Stimulated activated CD8-positive, alpha-beta memory T cell treated with anti-CD3 and anti-CD28 coated beads, Interleukin-4, amount 100 ng/mL, for 24 hours (primary cell): ENCODE measurements around the gene SPTLC1.
"Not testable (repeated sequence)": the region's sequence is repeated elsewhere in the genome, so short reads cannot be mapped to it uniquely, and the experiment has no call there.

Source experiments
- DNase-seq: peaks from one replicate; pipeline ENCODE4 v3.0.0-alpha.2; 2020; ENCODE audit warnings: low read depth

Gene SPTLC1

DNA sequence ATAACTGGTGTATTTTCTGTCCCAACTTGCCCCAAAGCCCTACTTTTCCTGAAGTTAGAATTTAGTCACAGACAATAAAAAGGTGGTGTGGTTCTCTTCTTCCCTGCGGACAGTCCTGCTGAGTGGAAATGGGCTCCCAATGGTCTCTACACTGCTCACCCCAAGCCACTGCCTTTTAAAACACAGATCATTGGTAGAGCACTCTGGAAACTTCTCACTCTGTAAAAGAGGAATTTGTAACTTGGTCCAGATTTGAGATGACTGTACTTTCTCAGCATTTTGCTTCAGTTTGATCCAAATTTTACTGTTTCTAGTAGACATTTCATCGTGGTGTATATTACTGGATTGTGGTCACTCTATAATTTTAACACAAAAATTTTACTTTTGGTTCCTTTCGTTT lies 84.8 kb downstream of the SPTLC1 start:
- DNase-seq: no peak

DNA sequence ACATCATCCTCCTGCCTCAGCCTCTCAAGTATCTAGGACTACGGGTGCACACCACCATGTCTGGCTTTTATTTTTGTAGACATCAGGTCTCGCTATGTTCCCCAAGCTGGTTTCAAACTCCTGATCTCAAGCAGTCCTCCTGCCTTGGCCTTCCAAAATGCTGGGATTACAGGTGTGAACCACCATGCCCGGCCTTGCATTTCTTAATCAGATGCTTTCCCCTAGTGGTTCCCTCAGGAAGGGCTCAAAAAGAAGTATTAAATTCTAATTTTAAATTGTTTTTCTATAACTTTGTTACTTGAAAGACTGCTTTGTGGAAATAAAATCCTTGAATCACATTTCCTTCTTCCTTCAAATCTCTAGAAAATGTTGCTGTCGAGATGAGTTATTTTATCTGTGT lies 85.7 kb downstream of the SPTLC1 start:
- no peak for DNase-seq

- DNase-seq: no peak
Measured at GRCh38 chr9:92026206-92027002, 88.8 kb downstream of the SPTLC1 start.

- not testable (repeated sequence) for DNase-seq
Measured at GRCh38 chr9:92021785-92022541, 93.2 kb downstream of the SPTLC1 start.

DNA sequence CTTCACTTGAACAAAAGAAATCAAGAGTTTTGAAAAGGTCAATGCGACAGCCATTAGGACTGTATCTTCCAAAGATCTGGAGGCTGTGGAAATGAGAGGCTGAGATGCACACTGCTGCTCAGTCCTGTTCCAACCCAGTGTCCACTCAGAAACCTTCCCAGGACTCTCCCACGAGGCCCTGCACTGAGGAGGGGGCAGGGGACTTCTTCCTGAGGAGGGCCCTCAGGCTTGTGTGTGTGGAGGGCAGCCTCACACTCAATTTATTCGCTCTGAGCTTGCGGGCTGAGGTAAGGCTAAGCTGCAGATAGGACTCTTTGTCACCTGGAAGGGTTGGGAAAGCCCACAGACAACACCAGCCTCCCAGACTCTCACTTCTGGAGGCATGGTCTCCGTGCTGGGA lies 95.6 kb downstream of the SPTLC1 start:
- no peak for DNase-seq

DNA sequence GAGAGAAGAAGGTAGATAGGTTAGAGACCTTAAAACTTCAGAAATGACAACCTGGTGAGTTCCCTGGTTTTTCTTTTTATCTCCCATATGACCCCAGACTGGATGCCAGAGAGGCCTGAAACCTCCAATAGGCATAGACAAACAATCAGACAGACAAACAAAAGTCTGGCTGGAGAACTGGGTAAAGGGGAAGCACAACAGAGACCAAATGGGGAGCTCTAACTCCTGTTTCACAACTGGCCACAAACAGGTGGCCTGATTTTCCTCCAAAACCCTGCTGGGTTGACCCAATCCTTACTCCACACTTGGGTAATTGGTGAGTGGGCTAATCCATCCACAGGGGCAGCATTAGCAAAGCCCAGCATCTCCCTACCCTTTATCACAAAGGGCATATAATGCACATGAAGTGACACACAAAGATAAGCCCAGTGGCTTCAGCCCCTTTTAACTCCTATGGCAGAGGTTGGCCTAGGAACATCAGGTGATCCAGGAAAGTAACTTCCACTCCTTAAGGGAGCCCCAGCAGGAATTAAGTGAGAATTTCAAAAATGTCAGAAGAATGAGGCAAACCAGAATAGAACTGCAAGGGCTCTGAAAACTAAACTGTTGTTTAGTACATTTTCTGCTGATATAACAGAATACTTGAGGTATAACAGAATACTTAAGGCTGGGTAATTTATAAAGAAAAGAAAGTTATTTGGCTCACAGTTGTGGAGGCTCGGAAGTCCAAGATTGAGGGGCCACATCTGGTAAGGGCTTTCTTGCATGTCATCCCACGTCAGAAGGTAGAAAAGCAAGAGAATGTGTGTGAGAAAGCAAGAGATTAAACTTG lies 104.3 kb downstream of the SPTLC1 start:
- DNase-seq: no peak

DNA sequence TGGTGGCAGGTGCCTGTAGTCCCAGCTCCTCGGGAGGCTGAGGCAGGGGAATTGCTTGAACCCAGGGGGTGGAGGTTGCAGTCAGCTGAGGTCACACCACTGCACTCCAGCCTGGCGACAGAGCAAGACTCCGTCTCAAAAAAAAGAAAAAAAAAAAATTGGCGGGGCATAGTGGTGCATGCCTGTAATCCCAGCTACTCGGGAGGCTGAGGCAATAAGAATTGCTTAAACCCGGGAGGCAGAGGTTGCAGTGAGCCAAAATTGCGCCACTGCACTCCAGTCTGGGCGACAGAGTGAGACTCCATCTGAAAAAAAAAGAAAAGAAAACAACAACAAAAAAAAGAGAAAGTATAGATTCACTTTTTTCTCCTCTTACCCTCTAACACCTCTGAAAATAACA lies 105.0 kb downstream of the SPTLC1 start:
- DNase-seq: not testable (repeated sequence)

- no peak for DNase-seq
Measured at GRCh38 chr9:92008041-92008440, 107.2 kb downstream of the SPTLC1 start.

GRCh38 chr9:92004045-92004392 lies 111.2 kb downstream of the SPTLC1 start:
- DNase-seq: no peak

GRCh38 chr9:92003308-92004044 lies 111.7 kb downstream of the SPTLC1 start:
- no peak for DNase-seq

DNA sequence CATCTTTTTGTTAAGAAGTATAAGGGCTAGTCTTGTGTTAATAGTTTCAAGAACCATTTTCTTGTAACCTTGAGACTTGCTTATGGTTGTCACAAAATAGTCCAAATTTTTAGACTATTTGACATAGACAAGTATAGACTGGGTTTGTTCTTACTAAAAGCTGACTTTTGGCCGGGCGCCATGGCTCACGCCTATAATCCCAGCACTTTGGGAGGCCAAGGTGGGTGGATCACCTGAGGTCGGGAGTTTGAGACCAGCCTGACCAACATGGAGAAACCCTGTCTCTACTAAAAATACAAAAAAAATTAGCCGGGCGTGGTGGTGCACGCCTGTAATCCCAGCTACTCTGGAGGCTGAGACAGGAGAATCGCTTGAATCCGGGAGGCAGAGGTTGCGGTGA lies 113.3 kb downstream of the SPTLC1 start:
- not testable (repeated sequence) for DNase-seq

DNA sequence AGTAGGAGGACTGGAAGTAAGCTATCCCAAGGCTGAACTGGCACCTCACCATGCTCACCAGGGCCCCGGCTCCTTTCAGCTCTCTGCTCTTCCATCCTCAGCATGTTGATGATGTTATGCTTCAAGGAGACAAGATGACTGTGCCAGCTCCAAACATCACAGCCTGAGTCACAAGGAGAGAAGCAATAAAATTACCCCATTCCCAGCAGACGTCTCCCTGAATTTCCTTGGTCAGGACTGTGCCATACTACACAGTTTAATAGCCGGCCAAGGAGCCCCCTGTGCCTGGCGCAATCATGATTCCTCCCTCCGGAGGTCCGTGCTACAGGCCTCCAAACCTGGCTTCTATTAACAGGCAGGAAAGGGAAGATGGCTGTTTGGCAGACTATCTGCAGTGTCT lies 114.0 kb downstream of the SPTLC1 start:
- no peak for DNase-seq

- DNase-seq: no peak
Measured at GRCh38 chr9:91995000-91995655, 120.1 kb downstream of the SPTLC1 start.

DNA sequence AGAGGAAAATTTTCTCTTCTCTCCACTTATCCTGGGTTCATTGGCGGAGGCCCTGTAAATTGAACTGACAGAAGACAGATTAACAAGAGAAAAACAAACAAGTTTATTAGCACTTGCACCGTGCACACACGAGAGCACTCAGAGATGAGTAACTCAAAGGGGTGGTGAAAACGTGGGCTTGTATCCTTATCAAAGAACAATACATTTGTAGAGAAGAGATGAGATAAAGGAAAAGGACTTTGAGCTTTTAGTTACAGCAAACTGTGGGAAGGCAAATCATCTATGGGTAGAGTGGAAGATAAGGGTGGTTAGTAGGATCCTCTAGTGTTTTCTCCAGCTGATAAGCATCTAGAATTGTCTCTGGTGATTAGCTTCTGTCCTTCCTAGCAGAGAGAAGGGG lies 120.8 kb downstream of the SPTLC1 start:
- no peak for DNase-seq

DNA sequence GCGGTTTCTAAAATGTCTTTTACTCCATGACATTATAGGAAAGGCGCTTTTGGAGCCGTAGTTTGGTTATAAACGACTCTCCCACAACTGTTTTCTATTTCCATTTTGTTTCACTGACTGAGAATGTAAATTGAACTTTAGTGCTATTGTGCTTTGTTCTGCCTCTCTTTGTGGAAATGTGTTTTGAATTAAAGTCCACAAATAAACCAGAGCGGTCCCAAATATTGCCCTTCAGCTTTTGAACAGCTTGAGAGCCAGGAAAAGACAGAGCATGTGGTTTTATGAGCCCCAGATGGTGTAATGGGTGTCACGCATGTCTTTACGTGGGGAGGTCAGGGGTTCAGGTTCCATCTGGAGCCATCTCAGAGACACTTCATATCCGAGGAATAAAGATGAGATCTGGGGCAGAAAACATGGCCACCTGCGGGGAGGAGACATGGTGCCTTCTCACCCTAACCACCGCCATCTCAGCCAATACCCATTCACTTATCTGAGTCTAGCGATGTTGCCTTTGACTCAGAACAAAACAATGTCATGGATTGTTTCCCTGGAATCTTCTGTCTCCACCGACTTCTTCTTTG lies 122.7 kb downstream of the SPTLC1 start:
- no peak for DNase-seq

DNA sequence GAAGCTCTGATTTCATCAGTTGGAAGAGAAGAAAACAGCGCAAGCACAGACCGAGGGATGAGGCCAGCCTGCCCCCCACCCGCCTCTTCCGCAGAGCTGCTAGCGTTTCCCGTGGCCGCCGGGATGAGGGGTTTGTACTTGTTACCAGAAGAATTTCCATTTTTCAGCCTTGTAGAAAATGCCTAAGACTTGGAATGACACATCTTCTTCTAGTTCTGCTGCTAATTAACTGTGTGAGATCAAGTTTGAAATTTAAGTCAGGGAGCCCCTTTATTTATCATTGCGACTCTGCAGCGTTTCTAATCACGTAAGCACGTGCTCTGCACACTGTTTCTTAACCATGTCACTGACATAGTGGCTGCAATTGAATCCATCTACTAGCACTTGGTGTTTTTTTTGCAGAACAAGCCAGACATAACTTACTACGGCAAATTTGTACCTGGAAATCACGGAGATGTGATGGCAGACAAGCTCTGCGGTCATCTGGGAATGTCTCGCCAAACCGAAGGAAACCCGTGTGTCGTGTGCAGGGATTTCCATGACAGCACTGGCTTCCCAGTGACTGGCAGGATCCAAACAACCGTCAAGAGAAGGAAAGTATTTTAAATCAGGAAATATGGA lies 123.4 kb downstream of the SPTLC1 start:
- no peak for DNase-seq

DNA sequence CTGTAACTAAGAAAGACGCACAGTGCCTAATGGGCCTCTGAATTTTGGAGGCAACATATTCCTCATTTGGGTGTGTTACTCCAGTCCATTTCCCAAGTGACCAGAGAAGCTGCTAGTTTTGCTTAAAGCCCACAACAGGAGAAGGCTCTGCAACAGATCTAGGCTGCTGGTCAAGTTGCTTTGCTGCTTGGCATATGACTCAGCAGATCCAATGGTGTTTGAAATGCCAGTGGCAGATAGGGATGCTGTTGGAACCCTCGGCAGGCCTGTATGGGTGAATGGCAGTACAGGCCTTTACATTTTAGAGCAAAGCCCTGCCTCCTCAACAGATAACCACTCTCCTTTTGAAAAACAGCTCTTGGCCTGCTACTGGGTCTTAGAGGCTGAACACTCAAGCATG lies 129.0 kb downstream of the SPTLC1 start:
- DNase-seq: no peak

DNA sequence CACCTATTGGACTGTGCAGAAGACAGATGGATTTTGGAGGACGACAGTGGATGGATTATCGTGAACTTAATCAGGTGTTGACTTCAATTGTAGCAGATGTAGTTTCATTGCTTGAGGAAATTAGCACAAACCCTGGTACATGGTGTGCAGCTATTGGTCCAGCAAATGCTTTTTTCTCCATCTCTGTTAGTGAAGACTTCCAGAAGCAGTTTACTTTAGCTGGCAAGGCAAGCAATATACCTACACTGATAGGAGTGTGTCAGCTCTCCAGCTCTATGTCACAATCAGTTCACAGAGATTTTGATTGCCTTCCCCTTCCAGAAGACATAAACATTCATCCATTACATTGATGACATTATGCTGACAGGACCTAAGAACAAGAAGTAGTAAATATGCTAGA lies 129.5 kb downstream of the SPTLC1 start:
- no peak for DNase-seq
